H1 (cell line): ENCODE results near the gene HSPA1B. TPM values are rescaled to one million over a fixed set of nuclear protein-coding genes. Genes with fewer than 3 reads are reported as not detected.

ENCODE experiments used
- CTCF ChIA-PET: fragments of 300-600 bp; sonication (Branson Sonifier 250); formaldehyde crosslinking; loops from one replicate; lab custom pipeline; 2021; ENCODE audit not compliant: partially characterized antibody; lab: Charles Lee
- POLR2A ChIA-PET: fragments of 300-600 bp; sonication (Branson Sonifier 250); formaldehyde crosslinking; loops from one replicate; lab custom pipeline; 2021; ENCODE audit warnings: inconsistent platforms; ENCODE audit not compliant: partially characterized antibody; lab: Charles Lee
- DNase-seq, 2 experiments: peaks; one replicate each; pipeline versions ENCODE4 v3.0.0 to v3.0.0-alpha.2; 2010 to 2022; ENCODE audit warnings: low spot score in 2 of 2, low read depth in 1 of 2, mixed read lengths in 1 of 2
- FAIRE-seq: peaks from 2 replicates; lab custom pipeline; 2011; peaks lifted over from hg19 to GRCh38; lab: Jason Lieb, UNC
- H2AFZ ChIP-seq: 2 replicates; pipeline ENCODE4 v1.8.1; 2012; ENCODE audit warnings: low read length, inconsistent platforms
- H2AK5ac ChIP-seq: 2 replicates; pipeline ENCODE4 v1.6.1; 2013; ENCODE audit warnings: low read depth, low read length
- H2BK120ac ChIP-seq: replicated peaks from 2 replicates; pipeline ENCODE3; 2013; ENCODE audit warnings: low read depth, low read length, inconsistent platforms
- H2BK12ac ChIP-seq: 2 replicates; pipeline ENCODE4 v1.6.1; 2013; ENCODE audit warnings: low read depth, low read length
- H2BK15ac ChIP-seq: 2 replicates; pipeline ENCODE4 v1.6.1; 2013; ENCODE audit warnings: low read length
- H2BK20ac ChIP-seq: 2 replicates; pipeline ENCODE4 v1.6.1; 2013; ENCODE audit warnings: low read length
- H2BK5ac ChIP-seq: 2 replicates; pipeline ENCODE4 v1.6.1; 2013; ENCODE audit warnings: low read depth, low read length
- H3K14ac ChIP-seq: 2 replicates; pipeline ENCODE4 v1.6.1; 2013; ENCODE audit warnings: inconsistent platforms; ENCODE audit not compliant: insufficient read length
- H3K18ac ChIP-seq: 2 replicates; pipeline ENCODE4 v1.6.1; 2013; ENCODE audit warnings: low read length; ENCODE audit errors: extremely low read depth
- H3K23ac ChIP-seq: 2 replicates; pipeline ENCODE4 v1.6.1; 2013; ENCODE audit warnings: inconsistent platforms; ENCODE audit not compliant: insufficient read length
- H3K23me2 ChIP-seq: 2 replicates; pipeline ENCODE4 v1.6.1; 2013; ENCODE audit warnings: low read depth, low read length
- H3K27ac ChIP-seq: 2 replicates; pipeline ENCODE4 v1.6.1; 2011; ENCODE audit warnings: low read depth, low read length, inconsistent platforms
- H3K27me3 ChIP-seq, 4 experiments: replicated peaks in 1 of 4; 1 replicate in 1 of 4; 2 replicates in 3 of 4; pipeline versions ENCODE4 v1.6.1 to v1.8.1; 2011 to 2013; ENCODE audit warnings: low read length in 3 of 4, mild to moderate bottlenecking in 3 of 4, inconsistent platforms in 2 of 4, mixed read lengths in 2 of 4, moderate library complexity in 1 of 4; ENCODE audit not compliant: control insufficient read depth in 3 of 4, insufficient read depth in 3 of 4; ENCODE audit errors: extremely low read depth in 1 of 4
- H3K36me3 ChIP-seq, 4 experiments: 2 replicates each; pipeline versions ENCODE4 v1.6.1 to v1.8.1; 2011 to 2013; ENCODE audit warnings: mild to moderate bottlenecking in 4 of 4, low read length in 3 of 4, moderate library complexity in 2 of 4, control low read depth in 1 of 4, inconsistent platforms in 1 of 4; ENCODE audit not compliant: insufficient read depth in 4 of 4, control insufficient read depth in 2 of 4
- H3K4ac ChIP-seq: replicated peaks from 2 replicates; pipeline ENCODE3; 2013; ENCODE audit warnings: low read length, low read depth, mixed read lengths, inconsistent platforms; ENCODE audit not compliant: insufficient read length
- H3K4me1 ChIP-seq, 4 experiments: replicated peaks in 1 of 4; 1 replicate in 1 of 4; 2 replicates in 3 of 4; pipeline versions ENCODE4 v1.6.1 to v1.8.1; 2011 to 2013; ENCODE audit warnings: low read length in 3 of 4, inconsistent platforms in 2 of 4, mixed read lengths in 1 of 4; ENCODE audit not compliant: insufficient read depth in 4 of 4, control insufficient read depth in 3 of 4
- H3K4me2 ChIP-seq, 2 experiments: 2 replicates each; pipeline versions ENCODE4 v1.6.1 to v1.8.1; 2011 to 2013; ENCODE audit warnings: low read depth in 2 of 2, low read length in 2 of 2, control low read depth in 1 of 2, inconsistent platforms in 1 of 2, mild to moderate bottlenecking in 1 of 2; ENCODE audit not compliant: insufficient read depth in 1 of 2
- H3K4me3 ChIP-seq, 4 experiments: fragments of 200-600, 300-600 bp in 1 of 4; sonication (generic), shearing (Covaris generic), sonication (Bioruptor Twin) in 1 of 4; 2 replicates each; pipeline versions ENCODE4 v1.5.1 to v1.8.1; 2011 to 2016; ENCODE audit warnings: low read length in 4 of 4, low read depth in 3 of 4, control low read depth in 2 of 4, inconsistent platforms in 2 of 4, mild to moderate bottlenecking in 2 of 4, mixed read lengths in 1 of 4, moderate library complexity in 1 of 4; ENCODE audit not compliant: insufficient read depth in 2 of 4; ENCODE audit errors: extremely low read depth in 1 of 4
- H3K56ac ChIP-seq: replicated peaks from 2 replicates; pipeline ENCODE3; 2013; ENCODE audit warnings: low read depth, mild to moderate bottlenecking, mixed read lengths, low read length, inconsistent platforms; ENCODE audit not compliant: insufficient read length
- H3K79me1 ChIP-seq: 2 replicates; pipeline ENCODE4 v1.6.1; 2013; ENCODE audit warnings: low read depth, low read length, control low read depth
- H3K79me2 ChIP-seq, 2 experiments: 2 replicates each; pipeline versions ENCODE4 v1.6.1 to v1.8.1; 2012 to 2013; ENCODE audit warnings: low read length in 2 of 2, mild to moderate bottlenecking in 2 of 2, inconsistent platforms in 1 of 2; ENCODE audit not compliant: insufficient read depth in 2 of 2, control insufficient read depth in 1 of 2
- H3K9ac ChIP-seq, 4 experiments: replicated peaks in 1 of 4; 1 replicate in 1 of 4; 2 replicates in 3 of 4; pipeline versions ENCODE4 v1.6.1 to v1.8.1; 2011 to 2013; ENCODE audit warnings: low read depth in 3 of 4, low read length in 3 of 4, control low read depth in 2 of 4, mild to moderate bottlenecking in 2 of 4, moderate library complexity in 2 of 4, inconsistent platforms in 1 of 4; ENCODE audit errors: extremely low read depth in 1 of 4
- H3K9me3 ChIP-seq, 2 experiments: 2 replicates each; pipeline versions ENCODE4 v1.6.1 to v1.8.1; 2012 to 2013; ENCODE audit warnings: mild to moderate bottlenecking in 2 of 2, moderate library complexity in 2 of 2, control low read depth in 1 of 2, inconsistent platforms in 1 of 2, low read depth in 1 of 2, low read length in 1 of 2, mixed read lengths in 1 of 2; ENCODE audit not compliant: insufficient read depth in 2 of 2
- H4K20me1 ChIP-seq, 2 experiments: replicated peaks in 1 of 2; 2 replicates each; pipeline versions ENCODE3 to v1.8.1; 2011 to 2013; ENCODE audit warnings: inconsistent platforms in 2 of 2, low read length in 2 of 2, mild to moderate bottlenecking in 1 of 2; ENCODE audit not compliant: insufficient read depth in 2 of 2, control insufficient read depth in 1 of 2
- H4K5ac ChIP-seq: 2 replicates; pipeline ENCODE4 v1.6.1; 2013; ENCODE audit warnings: low read length, low read depth, mixed read lengths, inconsistent platforms; ENCODE audit not compliant: insufficient read length
- H4K8ac ChIP-seq: 2 replicates; pipeline ENCODE4 v1.8.0; 2013; ENCODE audit warnings: mild to moderate bottlenecking, moderate library complexity, low read length, inconsistent platforms; ENCODE audit not compliant: insufficient read depth; ENCODE audit errors: extremely low read depth
- H4K91ac ChIP-seq: replicated peaks from 2 replicates; pipeline ENCODE3; 2013; ENCODE audit warnings: low read length, mixed read lengths, inconsistent platforms; ENCODE audit not compliant: insufficient read length
- FOSL1 ChIP-seq: IDR thresholded peaks from 2 replicates; pipeline ENCODE4 v1.6.1; 2011; ENCODE audit warnings: mild to moderate bottlenecking, low read depth, low read length, moderate library complexity; ENCODE audit not compliant: insufficient read depth
- GTF2F1 ChIP-seq: IDR thresholded peaks from 2 replicates; pipeline ENCODE4 v1.6.1; 2012; ENCODE audit warnings: low read depth, low read length, improper control_type of control experiment, borderline replicate concordance
- SP2 ChIP-seq: IDR thresholded peaks from 2 replicates; pipeline ENCODE4 v1.6.1; 2012; ENCODE audit warnings: mild to moderate bottlenecking, low read length, inconsistent platforms
- WGBS, 2 experiments: shearing (Covaris generic) in 1 of 2; methylation state at CpG; one replicate each; pipeline versions ENCODE4 v1.1.6 to v1.1.7; 2013 to 2015; ENCODE audit warnings: low lambda C conversion rate in 2 of 2, mixed read lengths in 2 of 2, inconsistent platforms in 1 of 2, low coverage in 1 of 2, missing lambda C conversion rate in 1 of 2; ENCODE audit not compliant: insufficient replicate concordance in 2 of 2, insufficient coverage in 1 of 2, insufficient read length in 1 of 2; ENCODE audit errors: extremely low coverage in 1 of 2, missing lambda C conversion rate in 1 of 2; 5-methylcytosine and 5-hydroxymethylcytosine counted together
- polyA plus RNA-seq, 7 experiments: library from polyadenylated mRNA; depleted of rRNA in 3 of 7; stranded (reverse) in 5 of 7; unstranded in 2 of 7; fragments of >200 nt in 5 of 7; fragments of 200-250 nt in 2 of 7; gene quantifications; 1 replicate in 5 of 7; 2 replicates in 1 of 7; 4 replicates in 1 of 7; pipeline versions ENCODE4 v1.2.1 to v1.2.3, GENCODE V29; 2011 to 2013; ENCODE audit warnings: missing spikeins in 2 of 7, mixed read lengths in 2 of 7
- total RNA-seq: library from RNA; stranded (reverse); fragmentation: NEBNext Ultra II Directional; extraction: Animal tissue kit (Norgen Biotek cat#: 25700); gene quantifications from 2 replicates; pipeline ENCODE4 v1.2.1, GENCODE V29; 2021

HSPA1B gene
- total and polyA plus RNA-seq, 2 of the 8 experiments (the other 6 are each of a cell fraction or from before 2014, with no cell fraction given), result 36.6 to 76.6 TPM

DNA sequence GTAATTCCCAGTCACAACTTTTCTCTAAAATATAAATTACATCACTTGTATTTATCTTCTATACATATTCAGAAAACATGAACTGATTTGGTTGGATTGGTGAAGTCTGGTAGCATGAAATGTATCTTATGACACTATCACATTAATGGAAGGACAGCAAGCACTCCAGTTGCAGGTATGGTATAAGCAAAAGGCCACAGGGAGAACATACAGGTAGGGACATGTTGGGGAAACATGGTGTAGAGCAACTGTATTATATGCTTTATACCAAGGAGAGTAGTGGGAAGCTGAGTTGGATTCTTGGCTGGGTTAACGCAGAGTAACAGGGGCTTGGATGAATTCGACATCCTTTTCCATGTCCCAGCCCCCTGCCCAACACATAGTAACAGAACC lies 30.5 kb upstream of the HSPA1B start:
- no peak overlapping the region for H4K8ac ChIP-seq
- no peak overlapping the region for H3K4ac ChIP-seq
- H2BK15ac ChIP-seq, result no peak overlapping the region
- H2BK12ac ChIP-seq, result no peak overlapping the region
- H3K23me2 ChIP-seq, result peaks cover 5% of the 10 kb centered on the region; the same call in 1 of the 2 replicates
- no peak overlapping the region for H2AK5ac ChIP-seq
- H3K18ac ChIP-seq, result no peak overlapping the region
- H3K27ac ChIP-seq, result no peak overlapping the region
- no peak overlapping the region for H4K5ac ChIP-seq
- H2BK20ac ChIP-seq, result no peak overlapping the region
- H3K79me1 ChIP-seq, result peaks cover 3% of the 10 kb centered on the region; the same call in 1 of the 2 replicates
- peaks cover 1 to 6% of the 10 kb centered on the region in 2 experiments for H4K20me1 ChIP-seq
- no peak overlapping the region for H3K56ac ChIP-seq
- H4K91ac ChIP-seq, result no peak overlapping the region
- no peak overlapping the region for H3K23ac ChIP-seq
- no peak overlapping the region for H3K14ac ChIP-seq
- no peak for TF ChIP-seq FOSL1
- TF ChIP-seq SP2, result no peak
- no peak for TF ChIP-seq GTF2F1
- no peak for DNase-seq
- no peak overlapping the region for H2AFZ ChIP-seq
- H2BK5ac ChIP-seq, result no peak overlapping the region
- no peak overlapping the region for H2BK120ac ChIP-seq
- no peak overlapping the region for H3K4me3 ChIP-seq
- H3K36me3 ChIP-seq, result peaks cover 2 to 26% (median 11%) of the 10 kb centered on the region in 4 experiments; a peak in 6 of 8 replicates
- no peak for FAIRE-seq
- CTCF ChIA-PET, result interaction anchor here (0.8 to 5.9 kb wide), 9 partner anchors 9 to 90 kb away, joined by 3 to 28 read pairs (median 6); partner anchors contain the start of genes HSPA1A, HSPA1L, LSM2 and VWA7
- H3K79me2 ChIP-seq, result peaks cover 0 to 19% of the 10 kb centered on the region in 2 experiments; a peak in 2 of 4 replicates
- no peaks in the 10 kb centered on the region for H3K9me3 ChIP-seq
- no peak overlapping the region for H3K4me2 ChIP-seq
- peaks cover 0 to 2% (median under 1%) of the 10 kb centered on the region in 4 experiments; a peak in 3 of 7 replicates for H3K4me1 ChIP-seq
- POLR2A ChIA-PET, result interaction anchor here (0.9 to 7.6 kb wide), 9 partner anchors 9 to 132 kb away, joined by 3 to 81 read pairs (median 9); partner anchors contain the start of genes GPANK1, HSPA1A, HSPA1B and HSPA1L
- 94% methylated on average over 2 of the region's 2 CpGs; no CpG with 5 or more reads in 1 of the 2 experiments for WGBS, 2 experiments
- no peaks in the 10 kb centered on the region for H3K27me3 ChIP-seq
- H3K9ac ChIP-seq, result no peak overlapping the region
